Transverse colon (tissue), 4 donors: ENCODE measurements around the gene C10orf90. TPM values are rescaled to one million over a fixed set of nuclear protein-coding genes. Genes with fewer than 3 reads are reported as not detected.

Source experiments
- DNase-seq: peaks from one replicate; pipeline ENCODE4 v3.0.0-alpha.2; 2019
- H3K27ac ChIP-seq, 4 donors: fragments of 200-600 bp; sonication (generic); 2 replicates each; pipeline ENCODE4 v1.5.1; 2016 to 2018; ENCODE audit warnings: inconsistent platforms in 4 of 4
- H3K27me3 ChIP-seq: fragments of 200-600 bp; sonication (generic); 2 replicates; pipeline ENCODE4 v1.5.1; 2017; ENCODE audit warnings: inconsistent platforms
- H3K36me3 ChIP-seq, 4 donors: fragments of 200-600 bp; sonication (generic); 2 replicates each; pipeline ENCODE4 v1.5.1; 2017 to 2019; ENCODE audit warnings: inconsistent platforms in 4 of 4
- H3K4me1 ChIP-seq, 4 donors: fragments of 200-600 bp; sonication (generic); 2 replicates each; pipeline ENCODE4 v1.5.1; 2017 to 2020; ENCODE audit warnings: inconsistent platforms in 4 of 4
- H3K4me3 ChIP-seq, 4 donors: fragments of 200-600 bp; sonication (generic); 1 replicate in 1 of 4; 2 replicates in 3 of 4; pipeline versions ENCODE4 v1.5.1 to v1.6.1; 2017 to 2019; ENCODE audit warnings: inconsistent platforms in 4 of 4
- H3K9me3 ChIP-seq, 2 donors: fragments of 200-600 bp; sonication (generic); 2 replicates each; pipeline ENCODE4 v1.5.1; 2017 to 2019; ENCODE audit warnings: inconsistent platforms in 2 of 2
- EP300 ChIP-seq: sonication (generic); formaldehyde crosslinking; IDR thresholded peaks from one replicate; pipeline ENCODE4 v1.6.1; 2017; ENCODE audit warnings: antibody characterized with exemption, low read depth
- POLR2A ChIP-seq: fragments of 450-650 bp; IDR thresholded peaks from one replicate; pipeline ENCODE4 v1.6.1; 2016; ENCODE audit warnings: antibody characterized with exemption, mild to moderate bottlenecking, moderate library complexity
- POLR2AphosphoS5 ChIP-seq, 3 donors: sonication (generic); formaldehyde crosslinking; IDR thresholded peaks; one replicate each; pipeline ENCODE4 v1.6.1; 2016; ENCODE audit warnings: antibody characterized with exemption in 3 of 3
- WGBS, 2 donors: methylation state at CpG; one replicate each; pipeline ENCODE4 v1.1.5; 2018; ENCODE audit warnings: low coverage in 1 of 2; 5-methylcytosine and 5-hydroxymethylcytosine counted together
- in situ Hi-C, 4 donors: fragments of 200-750 bp; cut with MboI; loops; one replicate each; pipeline versions ENCODE4 v1.15.0 to v1.15.1; 2017; ENCODE audit warnings: low sequenced_read_pairs in 3 of 4, low pct_ligation_motif_present in 1 of 4, low pct_unique_long_range_greater_than_20kb in 1 of 4
- intact Hi-C: fragments of 100-400 bp; cut with DNase I; formaldehyde crosslinking; loops from one replicate; pipeline ENCODE4 v1.15.1; 2023; ENCODE audit warnings: low total_unique reads
- total RNA-seq, 4 donors: library from RNA; depleted of rRNA; stranded (reverse); fragments of >200 nt; gene quantifications; one replicate each; pipeline ENCODE4 v1.1.0, GENCODE V29; 2016
- TF ChIP-seq, protein P1 (sequence below), 5 experiments: fragments of 200-600 bp in 3 of 5; fragments of 450-650 bp in 2 of 5; sonication (generic) in 3 of 5; IDR thresholded peaks; 1 replicate in 2 of 5; 2 replicates in 3 of 5; pipeline ENCODE4 v1.5.1; 2016 to 2017; ENCODE audit warnings: antibody characterized with exemption in 5 of 5, inconsistent platforms in 3 of 5, mild to moderate bottlenecking in 2 of 5, moderate library complexity in 1 of 5

The C10orf90 gene
- total RNA-seq, 4 donors from 2014 or later: not detected

DNA sequence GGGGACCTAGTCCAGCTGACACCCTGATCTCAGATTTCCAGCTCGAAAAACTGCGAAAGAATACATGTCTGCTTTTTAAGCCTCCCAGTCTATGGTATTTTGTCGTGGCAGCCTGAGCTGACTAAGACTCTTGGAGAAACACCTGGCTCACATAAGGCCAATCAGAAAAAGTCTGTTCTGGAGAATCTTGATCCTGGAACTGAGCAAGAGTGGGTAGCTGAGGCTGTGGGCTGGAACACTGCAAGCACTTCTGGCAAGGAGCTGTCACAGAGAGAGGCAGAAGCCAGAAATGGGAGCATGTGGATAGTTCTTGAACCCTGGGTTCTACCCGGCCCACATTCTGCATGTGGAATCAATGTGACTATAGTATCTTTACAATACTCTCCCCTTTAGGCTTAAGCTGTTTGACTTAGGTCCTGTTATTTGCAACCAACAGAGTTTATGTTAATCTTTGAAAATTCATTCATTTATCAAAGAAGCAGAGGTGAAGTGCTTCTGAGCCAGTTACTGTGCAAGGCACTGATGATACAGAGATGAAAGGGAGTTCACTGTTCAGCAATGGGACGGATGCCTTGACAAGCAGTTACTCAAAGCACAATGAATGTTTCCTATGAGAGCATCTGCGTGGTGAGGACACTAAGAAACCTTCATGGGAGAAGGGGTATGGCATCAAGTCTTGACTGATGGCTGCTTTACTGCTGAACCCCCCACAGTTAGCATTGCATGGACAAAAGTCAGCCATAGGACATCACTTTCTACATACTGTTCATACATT lies 4.4 kb upstream of the C10orf90 start:
- in situ Hi-C loops (loop anchor here in 1 of 4 donors (10.0 kb wide), 1 partner anchor 220 kb away; no protein-coding TSS in a partner anchor), intact Hi-C loops (no loop called here)
- no peaks in the 10 kb centered on the region for H3K4me1 ChIP-seq
- H3K36me3 ChIP-seq: no peaks in the 10 kb centered on the region
- no peak for TF ChIP-seq POLR2AphosphoS5 (IDR thresholded peaks at IDR 0.05)
- TF ChIP-seq, protein P1, sequence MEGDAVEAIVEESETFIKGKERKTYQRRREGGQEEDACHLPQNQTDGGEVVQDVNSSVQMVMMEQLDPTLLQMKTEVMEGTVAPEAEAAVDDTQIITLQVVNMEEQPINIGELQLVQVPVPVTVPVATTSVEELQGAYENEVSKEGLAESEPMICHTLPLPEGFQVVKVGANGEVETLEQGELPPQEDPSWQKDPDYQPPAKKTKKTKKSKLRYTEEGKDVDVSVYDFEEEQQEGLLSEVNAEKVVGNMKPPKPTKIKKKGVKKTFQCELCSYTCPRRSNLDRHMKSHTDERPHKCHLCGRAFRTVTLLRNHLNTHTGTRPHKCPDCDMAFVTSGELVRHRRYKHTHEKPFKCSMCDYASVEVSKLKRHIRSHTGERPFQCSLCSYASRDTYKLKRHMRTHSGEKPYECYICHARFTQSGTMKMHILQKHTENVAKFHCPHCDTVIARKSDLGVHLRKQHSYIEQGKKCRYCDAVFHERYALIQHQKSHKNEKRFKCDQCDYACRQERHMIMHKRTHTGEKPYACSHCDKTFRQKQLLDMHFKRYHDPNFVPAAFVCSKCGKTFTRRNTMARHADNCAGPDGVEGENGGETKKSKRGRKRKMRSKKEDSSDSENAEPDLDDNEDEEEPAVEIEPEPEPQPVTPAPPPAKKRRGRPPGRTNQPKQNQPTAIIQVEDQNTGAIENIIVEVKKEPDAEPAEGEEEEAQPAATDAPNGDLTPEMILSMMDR (IDR thresholded peaks at IDR 0.05): no peak
- no peak for TF ChIP-seq POLR2A
- no peak for TF ChIP-seq EP300
- no peak overlapping the region for H3K4me3 ChIP-seq
- no peak overlapping the region for H3K27ac ChIP-seq
- no peak for DNase-seq
- no peaks in the 10 kb centered on the region for H3K27me3 ChIP-seq
- H3K9me3 ChIP-seq: no peaks in the 10 kb centered on the region
- WGBS, 2 donors: 74 to 80% methylated on average over 4 to 6 of the region's 6 CpGs

GRCh38 chr10:126673565-126673964 lies 3.1 kb upstream of the C10orf90 start:
- WGBS, 2 donors: 67% methylated on average over 3 of the region's 3 CpGs; no CpG with 5 or more reads in 1 of the 2 donors
- no peak overlapping the region for H3K27ac ChIP-seq
- H3K9me3 ChIP-seq: no peaks in the 10 kb centered on the region
- TF ChIP-seq POLR2AphosphoS5 (IDR thresholded peaks at IDR 0.05) (no peak), POLR2A (no peak), EP300 (no peak)
- TF ChIP-seq, protein P1 (IDR thresholded peaks at IDR 0.05): no peak
- no peak overlapping the region for H3K4me3 ChIP-seq
- DNase-seq: no peak
- no peaks in the 10 kb centered on the region for H3K27me3 ChIP-seq
- in situ Hi-C loops: loop anchor here in 1 of 4 donors (10.0 kb wide), 1 partner anchor 221 kb away; no protein-coding TSS in a partner anchor
- H3K36me3 ChIP-seq: no peaks in the 10 kb centered on the region
- H3K4me1 ChIP-seq: no peaks in the 10 kb centered on the region
- intact Hi-C loops: no loop called here

DNA sequence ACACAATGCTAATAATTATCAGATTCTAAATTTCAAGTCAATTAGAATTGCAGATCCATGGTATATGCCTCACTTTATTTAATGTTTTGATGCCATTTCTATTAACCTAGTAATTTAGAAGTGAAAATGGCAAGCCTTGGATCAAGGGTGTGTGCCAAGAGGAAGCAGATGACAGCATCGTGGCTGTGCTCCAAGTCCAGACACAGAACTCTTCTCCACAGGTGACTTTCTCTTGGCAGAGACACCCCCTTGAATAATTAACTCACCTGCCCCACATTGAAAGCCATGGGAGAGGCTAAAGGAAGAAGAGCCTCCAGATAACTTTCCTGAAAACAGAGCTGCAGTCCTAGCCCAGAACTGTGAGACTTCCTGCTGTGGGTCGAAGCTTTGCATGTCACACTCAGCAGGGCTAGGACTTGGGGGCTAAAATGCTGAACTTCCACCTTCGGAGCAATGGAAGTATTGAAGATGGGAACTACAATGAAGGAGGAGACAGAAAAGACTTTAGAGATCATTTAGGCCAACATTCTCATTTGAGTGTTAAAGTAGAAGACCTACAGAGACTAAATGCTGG lies 996 bp upstream of the C10orf90 start:
- TF ChIP-seq, protein P1 (IDR thresholded peaks at IDR 0.05): no peak
- TF ChIP-seq POLR2A (no peak), EP300 (no peak), POLR2AphosphoS5 (IDR thresholded peaks at IDR 0.05) (no peak)
- in situ Hi-C loops: loop anchor here in 1 of 4 donors (10.0 kb wide), 1 partner anchor 223 kb away; no protein-coding TSS in a partner anchor
- Histone ChIP-seq H3K9me3 (no peaks in the 10 kb centered on the region), H3K4me1 (no peaks in the 10 kb centered on the region), H3K36me3 (no peaks in the 10 kb centered on the region), H3K27ac (no peak overlapping the region), H3K4me3 (no peak overlapping the region), H3K27me3 (no peaks in the 10 kb centered on the region)
- WGBS, 2 donors: 40 to 57% methylated on average over 2 to 3 of the region's 3 CpGs
- intact Hi-C loops: no loop called here
- no peak for DNase-seq

GRCh38 chr10:126670895-126671261 lies 385 bp upstream of the C10orf90 start:
- Histone ChIP-seq H3K27me3 (no peaks in the 10 kb centered on the region), H3K4me3 (no peak overlapping the region), H3K27ac (no peak overlapping the region), H3K4me1 (no peaks in the 10 kb centered on the region), H3K9me3 (no peaks in the 10 kb centered on the region), H3K36me3 (no peaks in the 10 kb centered on the region)
- 62 to 67% methylated on average over 7 of the region's 7 CpGs for WGBS, 2 donors
- intact Hi-C loops: no loop called here
- TF ChIP-seq, protein P1 (IDR thresholded peaks at IDR 0.05): no peak
- in situ Hi-C loops: loop anchor here in 1 of 4 donors (10.0 kb wide), 1 partner anchor 224 kb away; no protein-coding TSS in a partner anchor
- no peak for DNase-seq
